Coronary artery (tissue), 2 donors: ENCODE results near the gene JRKL.

Experiments
- DNase-seq: peaks from one replicate; pipeline ENCODE4 v3.0.0-alpha.2; 2017; ENCODE audit warnings: low spot score
- H3K27ac ChIP-seq, 2 donors: fragments of 200-600 bp; sonication (generic); one replicate each; pipeline ENCODE4 v1.5.1; 2016 to 2019
- H3K4me3 ChIP-seq: fragments of 200-600 bp; sonication (generic); 2 replicates; pipeline ENCODE4 v1.5.1; 2016; ENCODE audit warnings: mild to moderate bottlenecking, moderate library complexity
- TF ChIP-seq, protein P1 (sequence below): fragments of 200-600 bp; sonication (generic); IDR thresholded peaks from one replicate; pipeline ENCODE4 v1.5.1; 2019; ENCODE audit warnings: antibody characterized with exemption

JRKL gene

DNA sequence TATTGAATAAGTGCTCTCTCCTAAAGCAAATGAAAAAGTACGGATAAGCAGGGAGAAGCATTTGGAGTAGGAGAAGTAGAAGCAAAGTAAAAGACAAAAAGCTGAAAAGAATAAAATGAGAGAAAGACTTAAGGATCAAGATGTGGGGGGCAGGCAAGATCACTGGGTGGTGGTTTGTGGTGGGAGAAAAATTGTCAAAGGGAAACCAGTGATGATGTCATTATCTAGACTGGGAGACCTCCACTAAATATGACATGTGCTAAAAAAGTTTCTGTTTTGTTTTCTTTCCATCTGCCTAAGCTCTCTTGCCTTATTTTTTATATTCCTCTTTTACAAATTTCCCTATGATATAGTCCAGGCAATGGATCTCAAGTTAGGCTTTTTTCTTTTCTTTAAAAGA lies 32.0 kb upstream of the JRKL start:
- TF ChIP-seq, protein P1, sequence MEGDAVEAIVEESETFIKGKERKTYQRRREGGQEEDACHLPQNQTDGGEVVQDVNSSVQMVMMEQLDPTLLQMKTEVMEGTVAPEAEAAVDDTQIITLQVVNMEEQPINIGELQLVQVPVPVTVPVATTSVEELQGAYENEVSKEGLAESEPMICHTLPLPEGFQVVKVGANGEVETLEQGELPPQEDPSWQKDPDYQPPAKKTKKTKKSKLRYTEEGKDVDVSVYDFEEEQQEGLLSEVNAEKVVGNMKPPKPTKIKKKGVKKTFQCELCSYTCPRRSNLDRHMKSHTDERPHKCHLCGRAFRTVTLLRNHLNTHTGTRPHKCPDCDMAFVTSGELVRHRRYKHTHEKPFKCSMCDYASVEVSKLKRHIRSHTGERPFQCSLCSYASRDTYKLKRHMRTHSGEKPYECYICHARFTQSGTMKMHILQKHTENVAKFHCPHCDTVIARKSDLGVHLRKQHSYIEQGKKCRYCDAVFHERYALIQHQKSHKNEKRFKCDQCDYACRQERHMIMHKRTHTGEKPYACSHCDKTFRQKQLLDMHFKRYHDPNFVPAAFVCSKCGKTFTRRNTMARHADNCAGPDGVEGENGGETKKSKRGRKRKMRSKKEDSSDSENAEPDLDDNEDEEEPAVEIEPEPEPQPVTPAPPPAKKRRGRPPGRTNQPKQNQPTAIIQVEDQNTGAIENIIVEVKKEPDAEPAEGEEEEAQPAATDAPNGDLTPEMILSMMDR: no peak
- no peak for DNase-seq

DNA sequence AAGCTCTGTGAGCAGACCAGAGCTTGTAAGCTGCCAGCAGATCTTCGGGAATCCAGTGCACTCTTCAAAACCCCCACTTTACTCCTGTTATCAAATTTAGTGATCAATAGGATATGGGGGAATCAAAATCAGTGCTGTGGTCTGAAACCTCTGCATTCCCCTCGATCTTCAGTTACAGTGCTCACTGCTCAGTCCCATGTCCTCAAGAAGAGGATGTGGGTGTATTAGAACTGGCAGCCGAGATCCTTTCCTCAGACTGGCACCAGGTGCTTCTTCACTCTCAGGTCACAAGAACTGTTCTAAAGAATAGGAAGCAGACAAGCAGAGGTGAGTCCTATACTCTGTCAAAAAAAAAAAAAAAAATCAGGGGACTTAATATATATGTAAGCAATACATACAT lies 31.5 kb upstream of the JRKL start:
- Histone ChIP-seq H3K27ac (no peak overlapping the region), H3K4me3 (no peak overlapping the region)
- no peak for DNase-seq
- TF ChIP-seq, protein P1: no peak

More for the DNA sequence above, 32.0 kb upstream of the JRKL start:
- Histone ChIP-seq H3K4me3 (no peak overlapping the region), H3K27ac (no peak overlapping the region)

DNA sequence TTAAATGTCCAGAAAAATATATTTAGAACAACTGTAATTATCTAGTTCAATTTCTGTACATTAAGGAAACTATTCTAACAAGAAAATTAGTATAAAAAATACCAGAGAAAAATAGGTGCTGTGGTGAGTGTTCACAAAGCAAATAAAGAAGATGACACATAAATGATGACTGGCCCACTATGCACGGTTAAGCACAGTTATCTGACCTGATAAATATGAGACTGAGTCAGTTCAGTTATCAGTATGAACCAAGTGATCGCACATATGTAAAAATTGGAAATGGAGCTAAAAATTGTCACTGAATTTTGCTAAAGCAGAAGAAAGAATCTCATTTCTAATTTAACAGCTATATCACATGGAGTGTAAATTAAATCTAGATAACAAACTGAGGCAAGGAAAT lies 28.0 kb upstream of the JRKL start:
- no peak overlapping the region for H3K4me3 ChIP-seq
- no peak overlapping the region for H3K27ac ChIP-seq
- DNase-seq: no peak
- TF ChIP-seq, protein P1: no peak

DNA sequence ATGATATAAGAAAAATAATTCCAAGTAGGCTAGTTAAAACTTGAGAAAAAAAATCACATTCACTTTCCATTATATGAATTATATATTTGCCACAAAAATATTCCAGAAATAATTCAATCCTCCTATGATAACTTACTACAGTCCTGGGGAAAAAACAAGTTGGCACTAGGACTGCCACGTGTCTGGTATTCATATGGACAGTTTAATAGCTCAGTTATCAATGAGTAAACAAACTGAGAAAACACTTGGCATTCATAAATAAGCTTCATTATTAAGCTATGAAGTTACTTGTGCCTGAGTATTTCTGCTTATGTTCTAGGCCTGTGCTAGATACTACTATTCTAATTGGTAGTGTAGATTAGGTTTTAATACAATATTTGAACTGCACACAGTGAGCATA lies 24.3 kb upstream of the JRKL start:
- TF ChIP-seq, protein P1: no peak
- Histone ChIP-seq H3K4me3 (no peak overlapping the region), H3K27ac (no peak overlapping the region)
- DNase-seq: no peak

DNA sequence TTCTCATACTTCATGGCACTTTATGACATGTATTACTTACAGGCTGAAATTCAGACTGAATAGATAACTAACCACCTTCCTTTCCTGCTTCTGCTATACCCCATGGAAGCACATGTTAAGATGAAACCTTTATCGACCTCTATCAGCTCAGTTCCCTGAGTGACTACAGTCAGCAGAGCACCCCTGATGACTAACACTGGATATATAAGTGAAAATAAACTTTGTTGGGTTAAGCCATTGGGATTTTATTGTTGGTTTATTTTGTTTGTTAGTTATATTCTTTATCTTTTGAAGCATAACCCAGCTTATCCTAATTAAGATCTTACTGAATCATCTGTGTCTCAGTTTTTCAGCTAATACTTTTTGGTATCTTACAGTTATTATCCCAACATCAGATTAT lies 23.8 kb upstream of the JRKL start:
- TF ChIP-seq, protein P1: no peak
- no peak for DNase-seq

DNA sequence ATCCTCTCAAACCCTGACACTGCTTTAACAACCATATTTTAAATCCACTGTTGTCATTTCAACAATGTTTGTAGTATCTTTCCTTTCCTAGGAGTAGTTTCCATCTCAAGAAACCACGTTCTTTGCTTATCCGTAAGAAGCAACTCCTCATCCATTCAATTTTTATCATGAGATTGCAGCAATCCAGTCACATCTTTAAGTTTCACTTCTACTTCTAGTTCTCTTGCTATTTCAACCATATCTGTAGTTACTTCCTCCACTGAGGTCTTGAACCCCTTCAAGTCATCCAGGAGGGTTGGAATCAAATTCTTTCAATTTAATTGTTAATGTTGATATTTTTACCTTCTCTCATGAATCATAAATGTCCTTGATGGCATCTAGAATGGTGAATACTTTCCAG lies 22.5 kb upstream of the JRKL start:
- TF ChIP-seq, protein P1: no peak

More for the DNA sequence above, 23.8 kb upstream of the JRKL start:
- H3K4me3 ChIP-seq: no peak overlapping the region
- H3K27ac ChIP-seq: no peak overlapping the region

DNA sequence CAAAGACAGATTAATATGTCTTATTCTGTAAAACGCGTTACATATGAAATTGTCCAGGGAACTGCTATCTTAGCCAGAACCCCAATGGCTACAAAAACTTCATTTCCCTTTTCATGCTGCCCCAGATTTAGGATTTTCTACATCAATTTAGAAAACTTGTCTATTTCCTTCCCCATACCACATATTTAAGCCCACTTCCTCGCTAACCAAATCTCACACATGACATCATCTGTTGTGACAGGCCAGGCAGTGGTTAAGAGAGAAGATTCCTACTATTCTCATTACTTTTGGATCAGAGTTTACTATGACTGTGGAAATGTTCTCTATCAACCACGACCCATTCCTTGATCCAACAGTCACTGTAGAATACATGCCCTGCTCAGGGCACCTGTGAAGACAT lies 16.0 kb upstream of the JRKL start:
- TF ChIP-seq, protein P1: no peak
- no peak for DNase-seq
- H3K4me3 ChIP-seq: no peak overlapping the region
- H3K27ac ChIP-seq: no peak overlapping the region

More for the DNA sequence above, 22.5 kb upstream of the JRKL start:
- H3K27ac ChIP-seq: no peak overlapping the region
- H3K4me3 ChIP-seq: no peak overlapping the region
- DNase-seq: no peak
